Posterior vena cava (tissue), 2 donors: ENCODE data around the gene AURKA. TPM values are rescaled to one million over a fixed set of nuclear protein-coding genes. Genes with fewer than 3 reads are reported as not detected.
"Not testable (repeated sequence)": the region's sequence is repeated elsewhere in the genome, so short reads cannot be mapped to it uniquely, and the experiment has no call there.

Source experiments
- DNase-seq: peaks from one replicate; pipeline ENCODE4 v3.0.0-alpha.2; 2020; ENCODE audit warnings: low spot score
- intact Hi-C, 2 donors: fragments of 100-400 bp; cut with DNase I; formaldehyde crosslinking; loops; one replicate each; pipeline versions ENCODE4 v1.14.1 to v1.14.2; 2022 to 2023
- total RNA-seq, 2 donors: library from RNA; stranded (reverse); fragmentation: NEBNext Ultra II Directional; extraction: Animal tissue kit (Norgen Biotek cat#: 25700); gene quantifications; one replicate each; pipeline ENCODE4 v1.2.1, GENCODE V29; 2021
- donor health status: DM: yes; HTN: yes; CAD: no.
- donor health status: DM: yes; HTN: yes; CAD: no.

Gene AURKA
- total RNA-seq, 2 donors from 2014 or later, result 1.8 to 2.9 TPM

DNA sequence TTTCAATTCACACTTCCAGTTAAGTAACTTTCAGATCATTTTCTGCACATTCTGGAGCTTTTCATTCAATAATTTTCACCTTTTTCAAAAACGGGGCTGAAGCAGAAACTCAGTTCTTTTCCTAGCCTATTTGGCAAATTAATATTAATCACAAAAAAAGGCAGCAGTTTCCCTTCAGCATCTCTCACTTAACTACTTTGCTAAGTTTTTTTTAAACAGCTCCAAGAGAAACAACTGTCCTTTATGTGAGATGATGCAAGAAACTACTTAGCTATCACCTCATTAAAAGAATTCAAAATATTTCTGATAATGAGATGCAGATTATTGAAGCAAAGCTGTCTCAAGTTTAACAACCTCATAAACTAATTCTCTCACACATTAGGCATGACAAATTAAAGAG lies 31.9 kb upstream of the AURKA start:
- intact Hi-C loops, result no loop called here
- DNase-seq, result no peak

DNA sequence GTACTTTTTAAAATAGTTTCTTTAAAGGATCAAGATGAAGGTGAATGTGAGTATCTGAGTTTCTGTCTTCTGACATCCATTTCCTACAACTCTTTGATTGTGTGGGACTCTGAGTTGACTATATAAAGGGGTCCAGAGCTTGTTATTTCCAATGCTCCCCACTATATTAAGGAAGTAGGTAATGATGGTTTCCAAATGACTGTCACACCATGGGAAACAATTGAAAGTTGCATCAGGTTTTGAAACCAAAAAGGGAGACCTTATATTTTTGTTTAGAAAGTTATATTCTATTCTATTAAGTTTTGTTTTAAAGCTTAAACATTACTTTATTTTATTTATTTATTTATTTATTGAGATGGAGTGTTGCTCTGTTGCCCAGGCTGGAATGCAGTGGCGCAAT lies 31.2 kb upstream of the AURKA start:
- intact Hi-C loops, result no loop called here
- no peak for DNase-seq

DNA sequence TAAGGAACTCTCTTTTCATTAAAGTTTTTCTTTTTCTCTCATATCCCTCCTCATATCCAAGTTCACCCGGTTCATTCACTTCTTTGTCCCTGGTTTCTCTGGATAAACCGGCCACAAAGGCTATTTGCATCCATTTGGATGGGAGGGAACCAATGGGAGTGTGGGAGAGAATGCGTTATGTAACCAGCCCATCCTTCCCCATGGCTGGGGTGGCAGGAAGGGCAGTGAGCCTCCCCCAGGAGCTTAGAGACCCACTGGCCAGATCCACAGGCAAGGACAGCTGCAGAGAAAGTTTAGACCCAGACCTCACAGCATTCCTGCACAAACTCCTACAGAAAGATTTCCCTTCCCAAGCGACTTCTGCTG lies 30.8 kb upstream of the AURKA start:
- no peak for DNase-seq
- intact Hi-C loops, result no loop called here

DNA sequence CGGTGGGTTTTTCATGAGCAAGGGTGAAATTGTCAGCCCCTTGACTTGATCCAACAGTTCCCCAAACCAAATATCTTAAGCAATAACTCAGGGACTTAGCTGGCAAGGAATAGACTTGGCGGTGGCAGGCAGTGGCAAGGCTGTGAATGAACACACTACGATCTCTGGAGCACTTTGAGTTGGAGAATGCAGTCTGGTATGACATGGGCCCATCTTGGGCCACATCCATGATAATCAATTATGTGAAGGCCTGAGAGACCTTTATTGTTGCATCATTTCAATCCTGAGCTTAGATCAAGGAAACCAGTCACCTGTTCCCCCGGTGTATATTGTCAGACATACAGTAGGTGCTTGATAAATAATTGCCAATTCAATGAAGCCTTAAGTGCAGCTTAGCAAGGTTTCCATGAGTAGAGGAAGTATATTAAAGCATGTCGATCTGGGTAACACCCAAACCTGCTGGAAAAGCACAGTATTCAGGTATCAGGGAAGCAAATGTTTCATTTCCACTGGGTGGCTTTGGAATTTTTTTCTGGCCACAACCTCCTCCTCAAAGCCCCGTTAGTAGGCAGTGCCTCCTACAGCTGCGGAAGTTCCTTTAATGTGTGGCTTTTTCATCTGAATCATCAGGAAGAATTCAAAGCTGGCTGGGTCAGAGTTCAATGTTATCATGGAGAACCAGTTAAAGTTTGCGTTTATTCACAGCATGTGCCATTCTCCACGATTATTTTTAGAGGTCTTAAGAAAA lies 30.2 kb upstream of the AURKA start:
- intact Hi-C loops, result no loop called here
- no peak for DNase-seq

DNA sequence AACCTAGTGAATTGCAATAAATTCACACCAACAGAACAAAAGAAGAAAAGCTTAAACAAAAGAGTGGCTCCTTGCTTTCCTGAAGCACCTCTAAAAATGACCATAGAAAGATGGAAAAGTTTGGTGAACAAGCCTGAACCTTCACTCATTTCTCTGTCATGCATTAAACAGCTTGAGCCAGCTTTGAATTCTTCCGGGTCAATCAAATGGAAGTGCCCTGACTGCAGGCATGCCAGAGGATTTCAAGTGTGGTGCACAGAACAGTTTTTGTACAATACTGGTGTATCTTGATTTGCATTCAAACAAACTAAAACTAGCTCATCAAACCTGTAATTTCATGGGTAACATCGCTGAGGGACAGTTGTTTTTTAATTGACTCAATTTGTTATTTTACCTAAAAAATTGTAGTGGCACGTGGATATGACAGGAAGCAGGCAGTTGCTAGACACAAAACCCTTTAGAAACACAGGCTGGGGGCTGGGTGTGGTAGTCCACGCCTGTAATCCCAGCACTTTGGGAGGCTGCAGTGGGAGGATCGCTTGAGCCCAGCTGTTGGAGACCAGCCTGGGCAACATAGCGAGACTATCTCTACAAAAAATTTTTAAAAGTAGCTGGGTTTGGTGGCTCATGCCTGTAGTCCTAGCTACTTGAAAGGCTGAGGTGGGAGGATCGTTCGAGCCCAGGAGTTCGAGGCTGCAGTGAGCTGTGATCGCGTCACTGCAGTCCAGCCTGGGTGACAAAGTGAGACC lies 29.1 kb upstream of the AURKA start:
- intact Hi-C loops, result no loop called here
- DNase-seq, result no peak

DNA sequence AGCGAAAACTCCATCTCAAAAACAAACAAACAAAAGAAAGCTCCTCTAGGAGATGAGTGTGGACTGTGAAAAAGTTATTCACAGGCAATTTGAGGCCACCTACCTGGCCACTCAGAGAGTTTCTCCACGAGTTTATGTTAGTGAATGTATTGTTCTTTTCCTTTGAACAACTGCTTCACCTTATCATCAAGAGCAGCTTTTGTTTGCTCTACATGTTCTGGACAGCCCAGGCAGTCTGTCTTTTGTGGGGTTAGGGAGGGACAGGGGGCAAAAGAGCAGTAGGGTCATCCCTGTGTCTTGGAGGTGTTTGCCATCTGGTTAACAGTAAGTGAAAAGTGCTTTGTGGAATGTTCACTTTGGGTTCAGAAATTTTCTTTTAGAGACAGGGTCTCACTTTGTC lies 28.0 kb upstream of the AURKA start:
- intact Hi-C loops, result no loop called here
- DNase-seq, result no peak

DNA sequence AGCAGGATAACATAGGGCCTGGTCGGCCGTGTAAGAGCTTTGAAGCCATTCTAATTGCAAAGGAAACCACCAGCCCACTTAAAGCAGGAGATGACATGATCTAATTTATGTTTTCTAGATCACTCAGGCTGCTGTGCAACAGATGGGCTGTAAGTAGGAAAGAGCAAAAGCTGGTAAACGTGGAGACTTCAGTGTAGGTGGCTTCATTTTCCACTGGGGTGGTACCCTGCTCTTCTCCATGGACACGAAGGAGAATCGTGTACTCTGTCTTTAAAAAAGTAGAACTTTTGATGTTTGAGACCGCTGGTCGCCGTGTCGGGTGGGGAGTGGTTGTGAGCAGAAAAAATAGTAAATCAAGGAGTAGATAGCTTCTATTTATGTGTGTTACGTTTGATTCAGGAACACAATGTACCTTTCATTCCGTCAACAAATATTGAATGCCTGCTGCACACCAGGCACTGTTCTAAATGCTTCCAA lies 26.4 kb upstream of the AURKA start:
- intact Hi-C loops, result no loop called here

DNA sequence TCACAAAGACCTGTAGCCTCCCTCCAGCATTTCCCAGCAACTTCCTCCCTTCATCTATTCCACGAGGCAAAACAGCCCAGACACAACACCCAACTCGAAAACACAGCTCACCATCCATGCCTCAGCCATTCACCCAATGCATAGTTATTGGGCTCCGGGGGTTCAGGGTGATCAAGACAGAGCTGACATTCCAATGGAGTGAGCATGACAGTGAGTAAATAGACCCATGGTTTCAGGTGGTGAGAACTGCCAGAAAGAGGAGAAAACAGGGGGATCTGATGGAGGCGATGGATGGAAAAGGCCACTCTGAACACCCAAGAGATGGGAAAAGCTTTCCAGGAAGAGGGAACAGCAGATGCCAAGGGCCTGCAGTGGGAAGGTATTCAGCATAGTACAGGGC lies 25.9 kb upstream of the AURKA start:
- DNase-seq, result no peak
- intact Hi-C loops, result no loop called here

More for the DNA sequence above, 26.4 kb upstream of the AURKA start:
- no peak for DNase-seq

DNA sequence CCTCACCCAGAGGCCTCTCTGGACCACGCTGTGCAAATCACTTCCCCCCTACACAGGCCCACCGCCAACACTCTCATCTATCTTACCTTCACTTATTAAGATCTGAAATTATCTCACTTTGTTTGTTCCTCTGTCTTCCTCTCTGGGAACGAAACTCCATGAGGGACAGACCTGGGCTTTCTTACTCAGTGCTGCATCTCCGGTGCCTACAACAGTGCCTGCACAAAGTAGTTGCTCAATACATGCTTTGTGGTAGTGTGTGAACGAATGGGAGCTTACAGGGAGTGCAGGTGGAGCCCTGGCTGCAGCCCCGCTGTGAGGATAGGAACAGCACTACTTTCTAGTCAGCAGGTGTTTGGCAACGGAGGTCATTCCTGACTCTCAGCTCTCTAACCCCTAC lies 25.4 kb upstream of the AURKA start:
- intact Hi-C loops, result no loop called here
- no peak for DNase-seq

DNA sequence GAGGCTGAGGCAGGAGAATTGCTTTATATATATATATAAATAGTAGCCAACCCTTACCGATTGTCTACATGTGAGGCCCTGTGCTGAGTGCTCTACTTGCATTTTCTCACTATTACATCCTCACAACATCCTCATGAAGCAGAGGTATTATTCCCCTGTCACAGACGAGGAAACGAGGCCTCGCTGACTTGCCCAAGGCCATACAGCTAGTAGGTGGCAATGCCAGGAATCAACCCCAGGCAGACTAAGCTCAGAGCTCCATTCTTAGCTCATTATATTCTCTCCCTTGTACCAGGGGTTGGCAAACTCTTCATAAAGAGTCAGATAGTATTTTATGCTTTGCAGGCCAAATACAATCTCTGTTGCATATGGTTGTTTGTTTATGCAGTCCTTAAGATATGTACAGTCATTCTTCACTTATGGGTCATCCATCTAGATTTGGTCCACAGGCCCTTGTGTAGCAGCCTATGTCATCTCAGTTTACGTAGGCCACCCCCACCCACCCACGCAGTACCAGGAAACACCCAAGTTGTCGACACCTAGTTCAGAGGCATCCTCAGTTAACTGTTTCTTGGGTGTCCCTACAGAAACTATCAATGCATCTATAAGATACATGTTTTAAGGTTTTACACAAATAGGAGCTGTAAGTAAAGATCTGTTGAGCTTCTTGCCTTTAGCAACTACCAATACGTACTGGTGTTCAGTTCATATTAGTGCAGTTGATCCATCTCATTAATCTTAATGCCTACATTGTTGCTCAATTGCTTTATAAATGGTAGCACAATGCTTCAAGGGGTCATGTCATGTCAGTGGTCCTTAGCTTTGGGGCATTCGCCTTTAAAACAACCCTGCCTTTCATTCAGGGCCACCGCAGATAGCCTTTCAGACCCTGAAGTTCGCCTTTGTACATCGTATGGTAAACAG lies 23.1 kb upstream of the AURKA start:
- intact Hi-C loops, result no loop called here
- no peak for DNase-seq

DNA sequence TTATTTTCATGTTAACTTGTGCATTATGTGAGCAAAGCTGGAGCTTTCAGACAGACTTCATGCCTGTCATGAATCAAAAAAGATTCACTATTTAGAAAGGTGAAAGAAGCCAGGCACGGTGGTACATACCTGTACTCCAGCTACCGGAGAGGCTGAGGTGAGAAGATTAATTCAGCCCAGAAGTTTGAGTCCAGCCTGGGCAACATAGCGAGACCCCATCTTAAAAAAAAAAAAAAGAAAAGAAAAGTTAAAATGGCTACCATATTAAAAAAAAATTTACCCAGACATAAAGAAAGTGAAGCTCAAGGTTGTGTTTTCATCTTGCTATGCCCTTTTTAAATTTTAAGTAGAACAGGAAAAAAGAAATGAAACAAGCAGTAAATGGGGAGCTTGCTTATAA lies 20.9 kb upstream of the AURKA start:
- no peak for DNase-seq
- intact Hi-C loops, result no loop called here

DNA sequence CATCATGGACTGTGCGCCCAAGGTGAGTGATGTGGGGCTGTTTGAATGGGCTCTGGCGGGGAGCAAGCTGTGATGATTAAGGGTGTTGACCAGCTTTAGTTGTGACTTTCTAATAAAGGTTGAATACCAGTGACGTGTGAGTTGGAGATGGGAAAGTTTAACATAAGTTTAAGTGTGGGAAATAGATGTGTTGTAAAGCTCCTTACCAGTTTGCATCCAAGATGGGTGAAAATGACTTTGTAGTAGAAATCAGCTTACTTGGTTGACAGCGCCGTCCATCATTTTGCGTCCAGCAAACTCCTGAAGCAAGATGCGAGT lies 20.4 kb upstream of the AURKA start:
- no peak for DNase-seq
- intact Hi-C loops, result no loop called here

DNA sequence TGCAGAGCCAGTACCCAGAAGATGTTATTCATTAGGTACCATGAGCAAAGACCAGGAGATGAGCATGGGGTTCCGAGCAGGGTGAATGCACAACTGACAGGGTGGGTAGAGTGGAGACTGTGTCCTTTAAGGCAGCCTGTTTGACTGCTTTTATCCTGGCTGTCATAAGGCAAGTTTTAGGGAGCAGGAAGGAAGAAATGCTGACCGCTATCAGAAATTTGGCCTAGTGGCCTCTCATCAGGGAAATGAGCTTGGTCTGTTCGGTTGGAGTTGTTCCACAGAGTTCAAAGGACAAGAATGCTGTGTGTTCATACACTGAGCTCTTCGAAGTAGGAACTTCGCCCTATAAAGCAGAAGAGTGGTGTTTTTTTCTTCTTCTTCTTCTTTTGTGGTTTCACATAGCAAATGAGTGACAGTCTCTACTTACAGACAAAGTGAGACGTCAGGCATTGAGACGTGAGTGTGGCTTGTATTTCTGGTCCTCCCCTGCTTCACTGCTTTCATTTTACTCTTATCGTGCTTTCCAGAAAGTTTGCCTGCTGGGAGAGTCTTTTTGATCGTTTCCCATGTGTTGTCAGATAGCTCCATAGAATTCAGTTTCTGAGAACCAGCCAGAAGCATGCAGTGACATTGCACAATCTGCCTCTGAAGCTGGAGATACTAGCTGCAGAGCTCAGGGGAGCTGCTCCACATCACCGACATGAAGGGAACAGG lies 19.9 kb upstream of the AURKA start, which contains the start of gene CASS4:
Gene CASS4 (plus strand): TSS at position 502 of the 714 bp plus-strand sequence. CDS start 199 bp downstream, at position 701.
- intact Hi-C loops, result no loop called here

DNA sequence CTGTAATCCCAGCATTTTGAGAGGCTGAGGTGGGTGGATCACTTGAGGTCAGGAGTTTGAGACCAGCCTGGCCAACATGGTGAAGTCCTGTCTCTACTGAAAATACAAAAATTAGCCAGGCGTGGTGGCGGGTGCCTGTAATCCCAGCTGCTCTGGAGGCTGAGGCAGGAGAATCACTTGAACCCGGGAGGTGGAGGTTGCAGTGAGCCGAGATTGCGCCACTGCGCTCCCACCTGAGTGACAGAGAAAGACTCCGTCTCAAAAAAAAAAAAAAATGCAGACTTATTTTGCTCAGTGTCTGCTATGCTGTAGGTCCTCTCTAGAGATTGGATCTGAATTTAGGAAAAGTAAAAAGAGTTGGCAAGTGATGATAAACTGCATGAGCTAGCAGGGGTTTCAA lies 19.3 kb upstream of the AURKA start:
- intact Hi-C loops, DNase-seq: not testable (repeated sequence)

More for the DNA sequence above, 19.9 kb upstream of the AURKA start, which contains the start of gene CASS4:
- DNase-seq, result no peak

DNA sequence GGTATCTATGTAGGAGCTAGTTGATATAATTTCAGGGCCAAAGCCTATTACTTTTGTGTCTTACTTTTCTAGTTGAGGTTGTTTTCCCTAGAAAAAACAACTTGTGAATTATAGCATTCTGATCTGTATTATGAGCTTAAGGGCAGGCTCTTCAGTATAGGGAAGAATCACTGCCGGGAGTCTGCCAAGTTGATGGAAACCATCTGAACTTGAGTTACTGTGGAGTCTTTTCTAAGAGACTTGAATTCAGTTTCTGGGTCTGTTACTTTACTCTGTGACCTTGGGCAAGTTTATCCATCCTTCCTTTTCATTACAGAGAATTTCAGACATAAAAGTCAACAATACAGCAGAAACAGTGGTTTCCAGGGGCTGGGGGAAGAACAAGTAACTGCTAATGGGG lies 17.9 kb upstream of the AURKA start:
- DNase-seq, result no peak
- intact Hi-C loops, result loop anchor here in 1 of 2 donors (10.0 kb wide), 1 partner anchor 55 kb away; the partner anchor contains the start of gene RTF2

DNA sequence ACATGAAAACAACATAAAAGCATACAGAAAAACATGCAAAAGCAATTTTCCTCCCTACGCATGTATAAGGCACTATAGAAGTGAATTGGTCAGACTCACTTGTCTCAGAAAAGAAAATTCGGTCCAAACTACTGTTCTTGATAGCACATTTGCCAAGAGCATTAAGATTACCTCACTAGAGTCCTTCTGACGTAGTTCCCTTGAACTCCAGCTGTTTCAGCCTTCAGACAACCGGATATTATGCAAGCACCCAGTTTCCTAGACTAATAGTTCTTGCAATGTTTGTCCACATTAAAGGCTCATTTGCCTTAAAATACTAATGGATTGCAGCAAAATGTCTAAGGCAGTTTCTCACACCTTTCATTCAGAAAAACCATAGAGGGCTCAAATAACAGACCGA lies 17.5 kb upstream of the AURKA start:
- intact Hi-C loops, result loop anchor here in 1 of 2 donors (10.0 kb wide), 1 partner anchor 55 kb away; the partner anchor contains the start of gene RTF2
- DNase-seq, result no peak

DNA sequence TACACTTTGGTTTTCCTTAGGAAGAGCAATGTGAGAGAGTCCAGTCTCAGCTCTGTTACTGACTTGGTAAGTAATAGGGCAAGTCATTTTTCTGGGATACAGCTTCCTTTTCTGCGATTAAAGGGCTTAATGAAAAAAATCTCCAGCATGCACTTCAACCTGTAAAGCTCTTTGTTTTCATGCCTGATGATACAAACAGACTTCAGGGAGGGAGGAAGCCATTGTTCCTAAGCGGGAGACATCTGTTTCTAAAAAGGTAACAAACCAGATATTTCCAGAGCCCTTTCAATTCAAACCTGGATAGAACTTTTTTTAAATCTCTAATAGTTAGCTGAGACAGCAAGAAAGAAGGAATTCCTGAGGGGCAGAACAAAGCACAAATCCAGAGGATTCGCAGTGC lies 14.9 kb upstream of the AURKA start:
- no peak for DNase-seq
- intact Hi-C loops, result loop anchor here in 1 of 2 donors (10.0 kb wide), 1 partner anchor 58 kb away; the partner anchor contains the start of gene RTF2

DNA sequence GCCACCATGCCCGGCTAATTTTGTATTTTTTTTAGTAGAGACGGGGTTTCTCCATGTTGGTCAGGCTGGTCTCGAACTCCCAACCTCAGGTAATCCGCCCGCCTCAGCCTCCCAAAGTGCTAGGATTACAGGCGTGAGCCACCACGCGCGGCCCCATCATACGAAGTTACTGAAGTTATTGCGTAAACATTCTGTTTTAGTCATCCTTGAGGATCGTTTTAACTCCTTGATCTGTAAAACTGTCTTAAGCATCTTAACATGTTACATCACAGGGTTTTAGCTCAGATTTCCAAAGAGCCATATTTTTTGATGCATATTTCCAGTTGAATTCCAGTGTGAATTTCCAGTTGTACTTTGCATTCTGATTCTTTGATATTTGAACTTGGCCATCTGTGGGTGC lies 13.3 kb upstream of the AURKA start:
- DNase-seq, result not testable (repeated sequence)
- intact Hi-C loops, result loop anchor here in 1 of 2 donors (10.0 kb wide), 1 partner anchor 59 kb away; the partner anchor contains the start of gene RTF2

DNA sequence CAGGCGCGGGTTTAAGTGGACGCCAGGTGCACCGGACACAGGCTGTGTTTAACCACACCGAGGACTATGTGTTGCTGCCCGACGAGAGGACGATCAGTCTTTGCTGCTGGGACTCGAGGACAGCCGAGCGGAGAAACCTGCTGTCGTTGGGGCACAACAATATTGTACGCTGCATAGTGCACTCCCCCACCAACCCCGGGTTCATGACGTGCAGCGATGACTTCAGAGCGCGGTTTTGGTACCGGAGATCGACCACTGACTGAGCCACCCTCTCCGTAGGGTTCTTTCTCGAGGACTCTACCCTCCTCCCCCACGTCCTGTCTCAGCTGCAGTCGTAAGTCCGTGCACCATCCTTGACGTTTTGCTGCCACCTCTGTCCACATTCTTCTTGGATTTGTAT lies 11.4 kb upstream of the AURKA start:
- no peak for DNase-seq
- intact Hi-C loops, result loop anchor here in 1 of 2 donors (10.0 kb wide), 1 partner anchor 61 kb away; the partner anchor contains the start of gene RTF2
